ENCODE measurements around the gene RFPL1.
A peak's percentile ranks its signal among the peaks of the same experiment; 100 is the strongest.
"Not testable (repeated sequence)": the region's sequence is repeated elsewhere in the genome, so short reads cannot be mapped to it uniquely, and the experiment has no call there.

Gene RFPL1

DNA sequence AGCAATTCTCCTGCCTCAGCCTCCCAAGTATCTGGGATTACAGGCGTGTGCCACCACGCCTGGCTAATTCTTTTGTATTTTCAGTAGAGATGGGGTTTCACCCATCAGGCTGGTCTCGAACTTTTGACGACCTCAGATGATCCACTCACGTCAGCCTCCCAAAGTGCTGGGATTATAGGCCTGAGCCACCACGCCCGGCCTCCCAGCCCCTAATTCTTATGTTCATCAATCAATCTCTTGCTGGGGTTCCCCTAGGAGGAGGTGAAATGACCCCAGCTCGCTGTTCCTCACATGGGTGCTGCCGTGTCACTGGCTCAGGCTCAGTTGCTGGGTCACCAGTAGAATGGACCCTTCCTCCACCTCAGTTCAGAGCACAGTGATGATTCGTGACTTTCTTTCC lies at the start of gene RFPL1:
RFPL1 (plus strand) TSS at position 301 of the 400 bp plus-strand sequence.
- not testable (repeated sequence) for DNase-seq (ENCODE audit: low read depth in 2 of 2)

DNA sequence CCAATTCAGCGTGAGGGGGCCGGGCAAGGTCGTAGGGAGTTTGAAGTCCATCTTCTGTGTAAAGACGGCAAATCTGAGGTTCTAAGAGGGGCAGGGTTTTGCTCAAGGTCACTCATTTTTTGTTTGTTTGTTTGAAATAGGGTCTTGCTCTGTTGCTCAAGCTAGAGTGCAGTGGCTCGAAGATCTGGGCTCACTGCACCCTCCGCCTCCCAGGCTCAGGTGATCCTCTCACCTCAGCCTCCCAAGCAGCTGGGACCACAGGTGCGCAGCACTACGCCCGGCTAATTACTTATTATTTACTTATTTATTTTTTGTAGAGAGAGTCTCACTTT lies 49.7 kb upstream of the RFPL1 start:
- no peak for DNase-seq (ENCODE audit: low read depth in 2 of 2)

- no peak for DNase-seq (ENCODE audit: low read depth in 2 of 2)
These were observed 48.1 kb upstream of the RFPL1 start for GRCh38 chr22:29390270-29390669.

GRCh38 chr22:29391546-29391945 lies 46.8 kb upstream of the RFPL1 start:
- no peak for DNase-seq (ENCODE audit: low read depth in 2 of 2)

GRCh38 chr22:29393019-29393608 lies 45.3 kb upstream of the RFPL1 start:
- no peak for DNase-seq (ENCODE audit: low read depth in 2 of 2)

DNA sequence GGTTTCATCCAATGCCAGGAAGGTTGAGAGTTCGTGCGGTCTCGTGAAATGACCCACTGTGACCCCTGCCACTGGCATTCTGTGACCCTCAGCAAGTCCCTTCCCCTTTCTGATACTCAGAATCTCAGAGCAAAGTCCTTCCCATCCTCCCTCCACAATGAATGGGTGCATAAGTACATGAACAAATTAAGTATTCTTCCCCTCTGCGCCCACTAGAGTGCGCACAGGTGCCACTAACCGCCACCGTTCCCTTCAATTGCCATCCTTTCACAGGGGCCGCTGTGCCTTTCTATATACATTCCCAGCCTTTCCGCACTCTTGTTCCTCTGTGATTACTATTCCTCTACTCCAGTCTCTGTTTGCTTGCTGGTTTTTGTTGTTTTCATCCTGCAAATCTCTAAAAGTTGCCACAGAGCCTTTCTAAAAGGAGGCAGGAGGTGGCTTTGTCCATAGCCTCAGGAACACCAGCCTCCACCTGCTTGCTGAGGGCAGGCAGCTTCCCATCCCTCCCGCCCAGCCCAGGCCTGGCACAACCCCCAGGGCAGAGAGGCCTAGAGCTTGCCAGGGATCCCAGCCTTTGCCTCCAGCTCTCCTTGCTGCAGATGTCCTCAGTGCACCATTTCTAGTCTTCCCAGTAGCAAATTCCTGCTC lies 43.3 kb upstream of the RFPL1 start:
- DNase-seq (ENCODE audit: low read depth in 2 of 2): peak; percentile 25 to 29

DNA sequence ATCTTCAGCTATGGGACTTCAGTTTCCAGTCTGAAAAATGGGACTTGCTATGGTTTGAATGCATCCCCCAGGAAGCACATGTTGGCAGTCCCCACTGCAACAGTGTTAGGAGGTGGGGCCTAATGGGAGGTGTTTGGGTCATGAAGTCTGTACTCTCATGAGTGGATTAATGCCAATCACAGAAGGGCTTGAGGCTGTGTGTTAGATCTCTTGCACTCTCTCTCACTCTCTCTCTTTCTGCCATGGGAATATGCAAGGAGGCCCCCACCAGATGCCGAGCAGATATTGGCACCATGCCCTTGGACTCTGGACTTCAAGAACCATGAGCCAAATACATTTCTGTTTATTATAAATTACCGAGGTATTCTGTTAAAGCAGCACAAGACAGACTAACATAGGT lies 42.3 kb upstream of the RFPL1 start:
- no peak for DNase-seq (ENCODE audit: low read depth in 2 of 2)

GRCh38 chr22:29397791-29398190 lies 40.6 kb upstream of the RFPL1 start:
- no peak for DNase-seq (ENCODE audit: low read depth in 2 of 2)

GRCh38 chr22:29400576-29400975 lies 37.8 kb upstream of the RFPL1 start:
- no peak for DNase-seq (ENCODE audit: low read depth in 2 of 2)

- DNase-seq (ENCODE audit: low read depth in 2 of 2): not testable (repeated sequence)
These were observed 36.8 kb upstream of the RFPL1 start for GRCh38 chr22:29401538-29401937.

GRCh38 chr22:29408940-29409339 lies 29.4 kb upstream of the RFPL1 start:
- DNase-seq (ENCODE audit: low read depth in 2 of 2): no peak

DNA sequence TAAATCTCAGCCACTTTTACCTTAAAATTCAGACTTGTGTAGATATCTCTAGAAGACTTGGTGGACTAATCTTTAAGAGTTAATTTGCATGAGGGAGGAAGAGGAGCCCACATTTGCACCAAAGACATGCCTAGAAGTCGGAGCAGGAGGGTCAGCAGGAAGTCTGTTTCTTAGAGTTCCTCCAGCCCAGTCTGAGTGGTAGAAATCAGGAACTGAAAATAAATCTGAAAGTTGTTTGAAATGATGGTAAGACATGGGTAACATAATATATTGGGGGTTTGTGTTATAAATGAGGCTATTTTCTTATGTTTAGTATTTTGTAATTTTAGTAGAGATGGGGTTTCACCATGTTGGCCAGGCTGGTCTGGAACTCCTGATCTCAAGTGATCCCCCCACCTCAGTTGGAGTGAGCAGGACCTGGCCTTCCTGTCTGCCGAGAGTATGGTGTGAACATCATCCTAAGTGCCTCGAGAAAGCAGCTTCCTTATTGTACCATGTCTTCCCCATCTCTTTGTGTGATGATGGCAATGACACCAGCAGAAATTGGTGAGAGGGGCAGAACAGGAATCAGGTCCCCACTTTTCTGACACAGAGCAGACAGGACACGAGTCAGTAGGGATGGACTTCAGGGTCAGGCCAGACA lies 26.7 kb upstream of the RFPL1 start:
- not testable (repeated sequence) for DNase-seq (ENCODE audit: low read depth in 2 of 2)

- DNase-seq (ENCODE audit: low read depth in 2 of 2): not testable (repeated sequence)
These were observed 25.6 kb upstream of the RFPL1 start for GRCh38 chr22:29412772-29413171.

DNA sequence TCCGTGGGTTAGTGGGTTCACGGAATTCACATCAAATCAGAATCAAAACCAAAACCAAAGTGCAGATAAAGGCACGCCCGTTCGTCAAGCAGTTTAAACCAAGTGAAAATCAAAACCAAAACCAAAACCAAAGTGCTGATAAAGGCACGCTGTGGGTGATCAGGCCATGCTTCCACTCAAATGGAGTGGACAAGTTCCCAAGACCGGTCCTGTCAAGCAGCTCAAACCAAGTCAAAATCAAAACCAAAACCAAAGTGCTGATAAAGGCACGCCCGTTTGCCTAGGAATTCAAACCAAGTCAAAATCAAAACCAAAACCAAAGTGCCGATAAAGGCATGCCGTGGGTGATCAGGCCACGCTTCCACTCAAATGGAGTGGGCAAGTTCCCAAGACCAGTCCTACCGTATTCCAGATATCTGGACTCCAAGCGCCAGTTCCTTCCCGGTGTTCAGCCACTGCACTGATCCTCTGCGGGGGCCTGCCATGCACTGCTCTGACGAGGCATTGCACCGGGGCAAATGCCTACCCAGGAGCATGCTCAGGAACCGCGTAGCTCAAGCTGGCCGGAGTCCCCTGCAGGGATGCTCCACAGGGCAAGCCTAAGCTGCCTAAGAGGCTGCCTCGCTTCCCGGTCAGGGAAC lies 23.3 kb upstream of the RFPL1 start:
- DNase-seq (ENCODE audit: low read depth in 2 of 2): peak; percentile 32 to 42

DNA sequence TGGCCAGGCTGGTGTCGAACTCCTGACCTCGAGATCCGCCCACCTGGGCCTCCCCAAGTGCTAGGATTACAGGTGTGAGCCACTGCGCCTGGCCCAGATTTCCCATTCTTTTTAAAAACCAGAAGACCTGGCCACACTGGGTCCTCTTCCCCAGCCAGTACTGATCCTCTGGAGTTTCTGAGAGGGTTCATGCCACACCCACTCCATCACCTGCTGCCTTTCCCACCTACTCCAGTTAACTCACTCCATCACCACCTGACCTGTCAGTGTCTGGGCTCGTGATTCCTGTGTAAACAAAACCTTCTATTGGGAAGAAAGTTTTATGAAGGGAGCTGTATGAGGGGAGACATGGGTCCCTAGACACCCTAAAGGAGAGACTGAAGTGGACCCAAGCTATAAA lies 19.7 kb upstream of the RFPL1 start:
- not testable (repeated sequence) for DNase-seq (ENCODE audit: low read depth in 2 of 2)

- no peak for DNase-seq (ENCODE audit: low read depth in 2 of 2)
These were observed 11.9 kb upstream of the RFPL1 start for GRCh38 chr22:29426476-29426875.

GRCh38 chr22:29427176-29427760 lies 11.1 kb upstream of the RFPL1 start:
- no peak for DNase-seq (ENCODE audit: low read depth in 2 of 2)

DNA sequence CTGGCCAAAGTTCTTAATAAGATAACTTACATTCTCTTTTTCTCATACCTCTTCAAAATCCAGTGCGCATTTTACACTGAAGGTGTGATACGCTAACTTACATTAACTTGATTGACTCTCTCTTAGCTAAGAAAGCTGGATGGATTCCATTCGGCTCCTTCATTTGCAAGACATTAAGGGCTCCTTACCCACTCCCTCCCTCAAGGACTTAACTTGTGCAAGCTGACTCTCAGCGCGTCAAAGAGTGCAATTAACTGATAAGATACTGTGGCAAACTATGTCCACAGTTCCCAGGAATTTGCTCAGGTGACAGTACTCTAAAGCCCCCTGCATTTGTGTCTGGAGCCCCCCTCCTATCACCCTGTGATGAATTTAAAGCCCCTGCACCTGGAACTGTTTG lies 6.4 kb upstream of the RFPL1 start:
- DNase-seq (ENCODE audit: low read depth in 2 of 2): no peak

GRCh38 chr22:29433856-29434255 lies 4.5 kb upstream of the RFPL1 start:
- DNase-seq (ENCODE audit: low read depth in 2 of 2): no peak

DNA sequence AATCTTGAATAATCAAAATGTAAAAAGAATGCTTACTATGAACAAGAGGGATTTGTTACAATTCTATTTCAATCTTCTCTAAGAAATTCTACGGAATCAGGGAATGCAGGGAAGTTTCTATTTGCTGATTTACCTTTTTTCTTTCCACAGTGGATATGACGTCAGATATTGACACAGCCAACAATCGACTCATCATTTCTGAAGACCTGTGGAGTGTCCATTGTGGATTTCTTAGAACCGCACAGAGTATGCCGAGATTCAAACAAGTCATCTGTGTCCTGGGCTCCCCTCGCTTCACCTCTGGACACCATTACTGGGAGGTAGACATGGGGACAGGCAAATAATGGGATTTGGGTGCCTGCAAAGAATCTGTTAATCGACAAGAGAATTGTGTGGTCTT lies 4.1 kb upstream of the RFPL1 start:
- no peak for DNase-seq (ENCODE audit: low read depth in 2 of 2)

DNA sequence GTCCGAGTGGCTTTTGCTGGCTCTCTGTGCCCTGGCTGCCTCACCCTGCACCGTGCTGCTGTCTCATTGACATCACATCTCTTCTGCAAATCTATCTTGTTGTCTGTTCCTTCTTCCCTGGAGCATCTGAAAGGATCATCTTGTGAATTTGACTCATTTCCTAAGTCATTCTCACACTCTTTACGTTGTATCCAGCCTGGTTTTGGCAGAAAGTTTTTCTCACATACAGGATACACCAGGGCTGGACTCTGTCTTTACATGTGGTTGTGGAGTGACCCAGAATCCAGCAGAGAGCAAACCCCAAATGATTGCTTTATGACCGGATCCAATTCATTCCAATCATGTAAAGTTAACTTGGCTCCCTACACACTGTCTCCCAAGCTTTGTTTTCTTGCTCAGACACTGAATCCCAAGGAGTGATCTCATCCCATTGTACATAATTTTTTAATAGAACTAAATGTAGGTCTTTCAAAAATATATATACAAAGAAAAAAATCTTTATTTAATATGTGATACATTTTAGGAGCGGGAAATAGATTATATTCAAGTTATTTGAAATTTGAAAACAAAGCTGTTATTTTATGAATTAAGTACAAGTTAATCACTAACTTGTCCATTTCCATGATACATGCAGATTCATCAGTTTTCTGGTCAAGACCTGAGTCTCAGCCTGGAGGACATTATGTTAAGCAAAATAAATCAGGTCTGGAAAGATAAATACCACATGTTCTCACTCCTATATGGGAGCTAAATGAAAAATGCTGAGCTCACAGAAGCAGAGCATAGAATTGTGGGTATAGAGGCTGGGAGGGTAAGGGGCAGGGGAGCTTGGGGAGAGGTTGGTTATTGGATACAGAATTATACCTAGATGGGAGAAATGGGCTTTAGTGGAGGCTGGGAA lies 2.9 kb upstream of the RFPL1 start:
- no peak for DNase-seq (ENCODE audit: low read depth in 2 of 2)

DNA sequence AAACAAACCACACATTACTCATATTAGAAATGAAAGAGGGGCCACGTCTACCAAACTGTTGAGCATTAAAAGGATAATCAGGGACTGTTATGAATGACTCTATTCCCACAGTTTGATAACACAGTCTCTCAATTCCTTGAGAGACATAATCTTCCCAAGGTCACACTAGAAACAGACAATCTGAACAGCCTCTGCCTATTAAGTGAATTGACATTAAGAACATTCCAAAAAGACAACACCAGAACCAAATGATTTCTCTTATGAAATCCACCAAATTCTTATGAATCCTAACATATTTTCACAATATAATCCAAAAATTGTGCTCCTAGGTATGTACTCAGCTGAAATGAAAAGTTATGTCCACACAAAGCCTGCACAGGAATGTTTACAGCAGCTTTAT lies 4.6 kb downstream of the RFPL1 start:
- no peak for DNase-seq (ENCODE audit: low read depth in 2 of 2)
